Upper lobe of right lung (tissue), 1 donor: ENCODE results near the gene SAFB. TPM values are rescaled to one million over a fixed set of nuclear protein-coding genes. Genes with fewer than 3 reads are reported as not detected.

Experiments
- ATAC-seq: fragments of 200-7000 bp; cut with Tn5 transposase; one replicate; pipeline ENCODE4 v1.9.1; 2020; ENCODE audit warnings: mild to moderate bottlenecking, moderate library complexity
- DNase-seq: peaks from one replicate; pipeline ENCODE4 v3.0.0-alpha.2; 2020
- H3K27ac ChIP-seq: fragments of 200-600 bp; one replicate; pipeline ENCODE4 v1.8.0; 2022
- H3K27me3 ChIP-seq: fragments of 200-600 bp; one replicate; pipeline ENCODE4 v1.8.0; 2022; ENCODE audit warnings: mild to moderate bottlenecking
- H3K36me3 ChIP-seq: fragments of 200-600 bp; one replicate; pipeline ENCODE4 v1.8.0; 2022
- H3K4me1 ChIP-seq: fragments of 200-600 bp; one replicate; pipeline ENCODE4 v1.8.0; 2022
- H3K4me3 ChIP-seq: fragments of 200-600 bp; one replicate; pipeline ENCODE4 v1.8.0; 2022; ENCODE audit warnings: mild to moderate bottlenecking
- H3K9me3 ChIP-seq: fragments of 200-600 bp; one replicate; pipeline ENCODE4 v1.8.0; 2022
- CTCF ChIP-seq: fragments of 200-600 bp; IDR thresholded peaks from one replicate; pipeline ENCODE4 v1.8.0; 2022; ENCODE audit warnings: antibody characterized with exemption
- intact Hi-C: fragments of 100-400 bp; cut with DNase I; formaldehyde crosslinking; loops from one replicate; pipeline ENCODE4 v1.11.0; 2022
- total RNA-seq: library from RNA; stranded (reverse); fragmentation: NEBNext Ultra II Directional; extraction: Animal tissue kit (Norgen Biotek cat#: 25700); gene quantifications from one replicate; pipeline ENCODE4 v1.2.1, GENCODE V29; 2021
- donor health status: DM: no; HTN: yes; CAD: no; lungs with severe emphysema.

Gene SAFB
- total RNA-seq, 1 donor from 2014 or later, result 71.9 TPM

GRCh38 chr19:5580161-5580571 lies 42.7 kb upstream of the SAFB start:
- intact Hi-C loops, result no loop called here
- H3K27me3 ChIP-seq, result no peaks in the 10 kb centered on the region
- no peaks in the 10 kb centered on the region for H3K9me3 ChIP-seq
- peaks cover 17% of the 10 kb centered on the region for H3K36me3 ChIP-seq
- no peaks in the 10 kb centered on the region for H3K4me1 ChIP-seq
- no peak overlapping the region for H3K27ac ChIP-seq
- no peak for DNase-seq
- no peak for TF ChIP-seq CTCF
- no peak overlapping the region for H3K4me3 ChIP-seq
- no peak for ATAC-seq

- intact Hi-C loops, result no loop called here
- ATAC-seq (peak; percentile 4), DNase-seq (no peak)
- TF ChIP-seq CTCF, result no peak
- Histone ChIP-seq H3K4me3 (no peak overlapping the region), H3K36me3 (peaks cover 62% of the 10 kb centered on the region), H3K9me3 (no peaks in the 10 kb centered on the region), H3K27me3 (no peaks in the 10 kb centered on the region), H3K27ac (no peak overlapping the region), H3K4me1 (no peaks in the 10 kb centered on the region)
These were observed 37.2 kb upstream of the SAFB start for GRCh38 chr19:5585461-5586299.

- intact Hi-C loops, result no loop called here
- DNase-seq (no peak), ATAC-seq (no peak)
- Histone ChIP-seq H3K27me3 (no peaks in the 10 kb centered on the region), H3K4me1 (no peaks in the 10 kb centered on the region), H3K36me3 (peaks cover 67% of the 10 kb centered on the region), H3K4me3 (no peak overlapping the region), H3K9me3 (no peaks in the 10 kb centered on the region), H3K27ac (no peak overlapping the region)
- no peak for TF ChIP-seq CTCF
These were observed 36.4 kb upstream of the SAFB start for GRCh38 chr19:5586300-5587070.

GRCh38 chr19:5587071-5587455 lies 35.8 kb upstream of the SAFB start:
- intact Hi-C loops, result no loop called here
- H3K4me1 ChIP-seq, result no peaks in the 10 kb centered on the region
- no peak for DNase-seq
- no peaks in the 10 kb centered on the region for H3K27me3 ChIP-seq
- H3K4me3 ChIP-seq, result no peak overlapping the region
- ATAC-seq, result no peak
- TF ChIP-seq CTCF, result no peak
- no peak overlapping the region for H3K27ac ChIP-seq
- no peaks in the 10 kb centered on the region for H3K9me3 ChIP-seq
- peaks cover 67% of the 10 kb centered on the region for H3K36me3 ChIP-seq

GRCh38 chr19:5587661-5588060 lies 35.2 kb upstream of the SAFB start:
- no peak for DNase-seq
- intact Hi-C loops, result no loop called here
- Histone ChIP-seq H3K27me3 (no peaks in the 10 kb centered on the region), H3K36me3 (peaks cover 71% of the 10 kb centered on the region), H3K27ac (no peak overlapping the region), H3K9me3 (no peaks in the 10 kb centered on the region), H3K4me1 (no peaks in the 10 kb centered on the region), H3K4me3 (no peak overlapping the region)
- no peak for TF ChIP-seq CTCF
- no peak for ATAC-seq
